MM.1S (cell line): ENCODE measurements around the gene PRR15.
A peak's percentile ranks its signal among the peaks of the same experiment; 100 is the strongest.

Source experiments
- DNase-seq: peaks from one replicate; pipeline ENCODE4 v3.0.0-alpha.2; 2015
- H2AFZ ChIP-seq: fragments of 300-600 bp; sonication (generic); 2 replicates; pipeline ENCODE4 v1.6.0; 2016; ENCODE audit warnings: antibody characterized with exemption, low read length
- H3F3A ChIP-seq: fragments of 300-600 bp; sonication (generic); 2 replicates; pipeline ENCODE4 v1.6.1; 2016; ENCODE audit warnings: mild to moderate bottlenecking, antibody characterized with exemption, low read length, moderate library complexity, mixed read lengths; ENCODE audit not compliant: insufficient read depth
- H3K27ac ChIP-seq: fragments of 300-600 bp; sonication (generic); 2 replicates; pipeline ENCODE4 v1.5.1; 2016; ENCODE audit warnings: mild to moderate bottlenecking, low read length
- H3K27me3 ChIP-seq: fragments of 300-600 bp; sonication (generic); replicated peaks from 2 replicates; pipeline ENCODE4 v1.6.0; 2016; ENCODE audit warnings: low read length; ENCODE audit not compliant: insufficient read depth
- H3K36me3 ChIP-seq: fragments of 300-600 bp; sonication (generic); replicated peaks from 2 replicates; pipeline ENCODE4 v1.6.1; 2016; ENCODE audit warnings: mild to moderate bottlenecking, low read length, mixed read lengths; ENCODE audit not compliant: insufficient read depth
- H3K4me1 ChIP-seq: fragments of 300-600 bp; sonication (generic); 2 replicates; pipeline ENCODE4 v1.6.1; 2016; ENCODE audit warnings: low read length, mixed read lengths
- H3K4me2 ChIP-seq: fragments of 300-600 bp; sonication (generic); 2 replicates; pipeline ENCODE4 v1.6.0; 2016; ENCODE audit warnings: low read depth, low read length
- H3K4me3 ChIP-seq: fragments of 300-600 bp; sonication (generic); 2 replicates; pipeline ENCODE4 v1.5.1; 2016; ENCODE audit warnings: low read length, mixed read lengths
- H3K79me2 ChIP-seq: fragments of 300-600 bp; sonication (generic); 2 replicates; pipeline ENCODE4 v1.6.1; 2016; ENCODE audit warnings: mixed run types, low read length, mixed read lengths
- H3K9ac ChIP-seq: fragments of 300-600 bp; sonication (generic); 2 replicates; pipeline ENCODE4 v1.6.1; 2016; ENCODE audit warnings: low read length, mixed read lengths
- H3K9me2 ChIP-seq: fragments of 300-600 bp; sonication (generic); replicated peaks from 2 replicates; pipeline ENCODE4 v1.6.1; 2016; ENCODE audit warnings: mild to moderate bottlenecking, low read length, mixed read lengths; ENCODE audit not compliant: insufficient read depth
- H3K9me3 ChIP-seq: fragments of 300-600 bp; sonication (generic); replicated peaks from 2 replicates; pipeline ENCODE4 v1.6.1; 2016; ENCODE audit warnings: mild to moderate bottlenecking, low read length, mixed read lengths; ENCODE audit not compliant: insufficient read depth
- H4K20me1 ChIP-seq: fragments of 300-600 bp; sonication (generic); 2 replicates; pipeline ENCODE4 v1.6.1; 2016; ENCODE audit warnings: mild to moderate bottlenecking, low read length, moderate library complexity, mixed read lengths; ENCODE audit not compliant: insufficient read depth
- CTCF ChIP-seq: fragments of 300-600 bp; sonication (generic); IDR thresholded peaks from 2 replicates; pipeline ENCODE4 v1.5.1; 2016; ENCODE audit warnings: antibody characterized with exemption, low read length, mixed read lengths
- EZH2 ChIP-seq: fragments of 300-600 bp; sonication (generic); optimal IDR thresholded peaks from 2 replicates; pipeline ENCODE3; 2017; ENCODE audit warnings: low read depth, mild to moderate bottlenecking, antibody characterized with exemption, low read length, mixed read lengths
- EZH2phosphoT487 ChIP-seq: fragments of 300-600 bp; sonication (generic); IDR thresholded peaks from 2 replicates; pipeline ENCODE4 v1.6.1; 2018; ENCODE audit warnings: antibody characterized with exemption, low read length

Gene PRR15

DNA sequence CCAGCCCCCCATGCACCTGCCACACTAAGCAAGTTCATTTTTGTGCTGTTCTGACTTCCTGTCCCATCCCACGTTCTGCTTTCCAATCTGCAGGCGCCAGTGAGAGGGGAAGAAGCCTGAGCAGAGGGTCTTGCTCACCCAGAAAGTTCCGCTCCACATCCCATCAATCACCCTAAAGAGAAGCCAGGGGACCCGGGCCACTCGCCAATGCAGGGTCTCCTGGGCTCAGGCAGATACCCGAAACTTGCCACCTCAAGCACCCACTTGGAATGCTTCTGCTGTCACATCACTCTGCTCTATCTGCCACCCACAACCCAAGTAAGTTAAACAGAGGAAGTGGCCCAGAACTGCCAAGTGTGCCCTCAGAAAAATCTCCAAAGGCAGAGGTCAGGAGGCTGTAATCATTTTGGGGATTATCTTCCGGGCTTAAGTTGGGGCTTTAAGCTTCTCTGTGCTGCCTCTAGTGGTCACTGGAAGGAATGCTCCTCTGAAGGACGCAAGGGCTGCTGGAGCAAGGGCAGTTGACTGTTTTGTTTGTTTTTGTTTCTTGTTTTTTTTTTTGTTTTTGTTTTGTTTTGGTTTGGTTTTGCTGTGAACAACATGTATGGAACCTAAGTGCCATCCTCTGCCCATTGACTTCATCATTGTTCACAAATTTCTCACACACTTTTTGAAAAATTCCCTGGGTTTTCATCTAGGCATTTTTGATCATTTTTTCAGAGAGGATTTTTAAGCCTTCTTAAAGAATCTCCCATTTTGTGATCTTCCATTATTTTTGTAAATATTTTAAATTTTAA, 25.5 kb downstream of the PRR15 start:
- no peaks in the 10 kb centered on the region for H4K20me1 ChIP-seq
- no peak overlapping the region for H3K9ac ChIP-seq
- DNase-seq, result peak; percentile 71
- no peaks in the 10 kb centered on the region for H3K27me3 ChIP-seq
- H3K4me2 ChIP-seq, result peak overlapping the region; percentile 35; the same call in 1 of the 2 replicates
- H2AFZ ChIP-seq, result peak overlapping the region; percentile 61
- no peak overlapping the region for H3K27ac ChIP-seq
- no peak overlapping the region for H3K4me3 ChIP-seq
- no peaks in the 10 kb centered on the region for H3K36me3 ChIP-seq
- TF ChIP-seq CTCF (peak; percentile 92), EZH2 (no peak)
- H3K9me3 ChIP-seq, result no peaks in the 10 kb centered on the region
- H3F3A ChIP-seq, result peaks cover 10% of the 10 kb centered on the region; the same call in 1 of the 2 replicates
- H3K4me1 ChIP-seq, result peaks cover 28% of the 10 kb centered on the region
- no peaks in the 10 kb centered on the region for H3K79me2 ChIP-seq
- H3K9me2 ChIP-seq, result no peaks in the 10 kb centered on the region

- Histone ChIP-seq H3K4me3 (no peak overlapping the region), H3F3A (peaks cover 2% of the 10 kb centered on the region; the same call in 1 of the 2 replicates), H3K4me2 (no peak overlapping the region), H3K9ac (no peak overlapping the region), H3K36me3 (no peaks in the 10 kb centered on the region), H3K79me2 (no peaks in the 10 kb centered on the region), H3K27ac (no peak overlapping the region), H4K20me1 (no peaks in the 10 kb centered on the region), H3K9me2 (no peaks in the 10 kb centered on the region), H3K9me3 (no peaks in the 10 kb centered on the region), H3K27me3 (no peaks in the 10 kb centered on the region), H3K4me1 (peaks cover 13% of the 10 kb centered on the region), H2AFZ (no peak overlapping the region)
- TF ChIP-seq EZH2, result no peak
- TF ChIP-seq EZH2phosphoT487, result no peak
- no peak for TF ChIP-seq CTCF
- no peak for DNase-seq
Measured at GRCh38 chr7:29592866-29593265, 29.2 kb downstream of the PRR15 start.

GRCh38 chr7:29593459-29593858, 29.8 kb downstream of the PRR15 start:
- Histone ChIP-seq H3K4me3 (no peak overlapping the region), H3K9me2 (no peaks in the 10 kb centered on the region), H3K4me1 (peaks cover 7% of the 10 kb centered on the region), H3K9me3 (no peaks in the 10 kb centered on the region), H3K9ac (no peak overlapping the region), H4K20me1 (no peaks in the 10 kb centered on the region), H2AFZ (no peak overlapping the region), H3K27ac (no peak overlapping the region), H3K79me2 (no peaks in the 10 kb centered on the region), H3F3A (peaks cover under 1% of the 10 kb centered on the region; the same call in 1 of the 2 replicates), H3K4me2 (no peak overlapping the region), H3K36me3 (no peaks in the 10 kb centered on the region), H3K27me3 (no peaks in the 10 kb centered on the region)
- TF ChIP-seq CTCF, result no peak
- no peak for TF ChIP-seq EZH2phosphoT487
- TF ChIP-seq EZH2, result no peak
- no peak for DNase-seq
